Measurements from ENCODE around the gene POLDIP2.
A peak's percentile ranks its signal among the peaks of the same experiment; 100 is the strongest.

POLDIP2 gene

GRCh38 chr17:28318759-28319597 lies 38.3 kb downstream of the POLDIP2 start, which contains the start of gene TMEM97:
TMEM97 (plus strand) TSS chr17:28319200; CDS start chr17:28319240, 40 bp downstream.
- peak within 1 kb of the TSS; percentile 71 for H3K4me3 ChIP-seq (replicated peaks; ENCODE audit: low read depth, low read length)
- TF ChIP-seq, protein P1, sequence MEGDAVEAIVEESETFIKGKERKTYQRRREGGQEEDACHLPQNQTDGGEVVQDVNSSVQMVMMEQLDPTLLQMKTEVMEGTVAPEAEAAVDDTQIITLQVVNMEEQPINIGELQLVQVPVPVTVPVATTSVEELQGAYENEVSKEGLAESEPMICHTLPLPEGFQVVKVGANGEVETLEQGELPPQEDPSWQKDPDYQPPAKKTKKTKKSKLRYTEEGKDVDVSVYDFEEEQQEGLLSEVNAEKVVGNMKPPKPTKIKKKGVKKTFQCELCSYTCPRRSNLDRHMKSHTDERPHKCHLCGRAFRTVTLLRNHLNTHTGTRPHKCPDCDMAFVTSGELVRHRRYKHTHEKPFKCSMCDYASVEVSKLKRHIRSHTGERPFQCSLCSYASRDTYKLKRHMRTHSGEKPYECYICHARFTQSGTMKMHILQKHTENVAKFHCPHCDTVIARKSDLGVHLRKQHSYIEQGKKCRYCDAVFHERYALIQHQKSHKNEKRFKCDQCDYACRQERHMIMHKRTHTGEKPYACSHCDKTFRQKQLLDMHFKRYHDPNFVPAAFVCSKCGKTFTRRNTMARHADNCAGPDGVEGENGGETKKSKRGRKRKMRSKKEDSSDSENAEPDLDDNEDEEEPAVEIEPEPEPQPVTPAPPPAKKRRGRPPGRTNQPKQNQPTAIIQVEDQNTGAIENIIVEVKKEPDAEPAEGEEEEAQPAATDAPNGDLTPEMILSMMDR (IDR thresholded peaks at IDR 0.05; ENCODE audit: low read length, missing control alignments), result no peak
- peak; percentile 97 for DNase-seq (ENCODE audit: low read depth)

- DNase-seq (ENCODE audit: low read depth), result no peak
- TF ChIP-seq, protein P1 (IDR thresholded peaks at IDR 0.05; ENCODE audit: low read length, missing control alignments), result no peak
- peak overlapping the region; percentile 71 for H3K4me3 ChIP-seq (replicated peaks; ENCODE audit: low read depth, low read length)
Measured at GRCh38 chr17:28317966-28318758, 39.2 kb downstream of the POLDIP2 start.

- no peak for DNase-seq (ENCODE audit: low read depth)
- no peak overlapping the region for H3K4me3 ChIP-seq (replicated peaks; ENCODE audit: low read depth, low read length)
- TF ChIP-seq, protein P1 (IDR thresholded peaks at IDR 0.05; ENCODE audit: low read length, missing control alignments), result no peak
Measured at GRCh38 chr17:28317099-28317965, 40.0 kb downstream of the POLDIP2 start.

DNA sequence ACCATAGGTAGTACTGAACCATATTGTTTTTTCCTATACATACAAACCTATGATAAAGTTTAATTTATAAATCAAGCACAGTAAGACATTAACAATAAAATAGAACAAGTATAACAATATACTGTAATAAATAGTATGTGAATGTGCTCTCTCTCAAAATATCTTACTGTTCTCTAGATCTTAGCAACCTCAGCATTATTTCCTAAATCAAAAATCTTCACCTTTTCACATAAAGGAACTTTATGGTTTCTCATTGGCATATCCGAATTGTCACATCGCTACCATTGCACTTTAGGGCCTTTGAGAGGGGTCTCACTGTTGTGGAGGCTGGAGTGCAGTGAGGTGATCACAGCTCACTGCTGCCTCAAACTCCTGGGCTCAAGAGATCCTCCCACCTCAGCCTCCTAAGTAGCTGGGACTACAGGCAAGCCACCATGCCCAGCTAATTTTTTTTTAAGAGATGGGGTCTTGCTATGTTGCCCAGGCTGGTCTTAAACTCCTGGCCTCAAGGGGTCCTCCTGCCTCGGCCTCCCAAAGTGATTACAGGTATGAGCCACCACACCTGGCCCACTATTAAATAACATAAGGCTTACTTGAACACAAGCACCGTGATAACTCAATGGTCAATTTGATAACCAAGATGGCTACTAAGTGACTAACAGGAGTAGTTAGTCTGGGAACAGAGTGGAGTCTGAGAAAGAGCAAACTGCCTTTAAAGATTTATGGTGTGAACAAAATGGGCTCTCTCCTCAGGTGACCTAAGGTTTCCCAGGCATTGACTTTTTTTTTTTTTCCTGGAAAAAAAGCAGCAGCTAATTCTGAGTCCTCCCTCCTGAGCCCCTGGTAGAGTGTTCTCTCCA lies 41.3 kb downstream of the POLDIP2 start:
- no peak overlapping the region for H3K4me3 ChIP-seq (replicated peaks; ENCODE audit: low read depth, low read length)
- TF ChIP-seq, protein P1 (IDR thresholded peaks at IDR 0.05; ENCODE audit: low read length, missing control alignments), result no peak
- DNase-seq (ENCODE audit: low read depth), result no peak

DNA sequence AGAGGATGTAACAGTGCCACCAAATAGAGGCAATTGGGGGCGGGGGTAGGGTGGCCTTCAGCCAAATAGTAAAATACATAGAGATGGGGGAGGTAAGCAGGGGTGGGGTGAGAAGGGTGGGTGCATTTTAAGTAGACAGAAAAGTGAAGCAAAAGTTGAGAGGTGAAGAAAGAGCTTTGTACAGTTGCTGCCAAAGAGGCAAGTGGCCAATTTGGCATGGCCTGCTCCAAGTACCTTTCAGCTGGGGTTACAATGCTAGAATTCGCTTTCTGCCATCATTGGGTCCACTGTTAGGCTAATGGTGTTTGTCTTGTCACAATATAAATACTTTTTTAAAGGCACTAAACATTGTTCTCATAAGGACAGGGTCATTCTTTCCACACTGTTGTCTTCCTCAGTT lies 43.5 kb downstream of the POLDIP2 start:
- DNase-seq (ENCODE audit: low read depth), result no peak
- no peak overlapping the region for H3K4me3 ChIP-seq (replicated peaks; ENCODE audit: low read depth, low read length)
- TF ChIP-seq, protein P1 (IDR thresholded peaks at IDR 0.05; ENCODE audit: low read length, missing control alignments), result no peak
